H1 (cell line): ENCODE data around the gene FAM107A. TPM values are rescaled to one million over a fixed set of nuclear protein-coding genes. Genes with fewer than 3 reads are reported as not detected.

ENCODE experiments used
- CTCF ChIA-PET: fragments of 300-600 bp; sonication (Branson Sonifier 250); formaldehyde crosslinking; loops from one replicate; lab custom pipeline; 2021; ENCODE audit not compliant: partially characterized antibody; lab: Charles Lee
- POLR2A ChIA-PET: fragments of 300-600 bp; sonication (Branson Sonifier 250); formaldehyde crosslinking; loops from one replicate; lab custom pipeline; 2021; ENCODE audit warnings: inconsistent platforms; ENCODE audit not compliant: partially characterized antibody; lab: Charles Lee
- DNase-seq, 2 experiments: peaks; one replicate each; pipeline versions ENCODE4 v3.0.0 to v3.0.0-alpha.2; 2010 to 2022; ENCODE audit warnings: low spot score in 2 of 2, low read depth in 1 of 2, mixed read lengths in 1 of 2
- FAIRE-seq: peaks from 2 replicates; lab custom pipeline; 2011; peaks lifted over from hg19 to GRCh38; lab: Jason Lieb, UNC
- H2AFZ ChIP-seq: 2 replicates; pipeline ENCODE4 v1.8.1; 2012; ENCODE audit warnings: low read length, inconsistent platforms
- H2AK5ac ChIP-seq: 2 replicates; pipeline ENCODE4 v1.6.1; 2013; ENCODE audit warnings: low read depth, low read length
- H2BK120ac ChIP-seq: replicated peaks from 2 replicates; pipeline ENCODE3; 2013; ENCODE audit warnings: low read depth, low read length, inconsistent platforms
- H2BK12ac ChIP-seq: 2 replicates; pipeline ENCODE4 v1.6.1; 2013; ENCODE audit warnings: low read depth, low read length
- H2BK15ac ChIP-seq: 2 replicates; pipeline ENCODE4 v1.6.1; 2013; ENCODE audit warnings: low read length
- H2BK20ac ChIP-seq: 2 replicates; pipeline ENCODE4 v1.6.1; 2013; ENCODE audit warnings: low read length
- H2BK5ac ChIP-seq: 2 replicates; pipeline ENCODE4 v1.6.1; 2013; ENCODE audit warnings: low read depth, low read length
- H3K14ac ChIP-seq: 2 replicates; pipeline ENCODE4 v1.6.1; 2013; ENCODE audit warnings: inconsistent platforms; ENCODE audit not compliant: insufficient read length
- H3K18ac ChIP-seq: 2 replicates; pipeline ENCODE4 v1.6.1; 2013; ENCODE audit warnings: low read length; ENCODE audit errors: extremely low read depth
- H3K23ac ChIP-seq: 2 replicates; pipeline ENCODE4 v1.6.1; 2013; ENCODE audit warnings: inconsistent platforms; ENCODE audit not compliant: insufficient read length
- H3K23me2 ChIP-seq: 2 replicates; pipeline ENCODE4 v1.6.1; 2013; ENCODE audit warnings: low read depth, low read length
- H3K27ac ChIP-seq: 2 replicates; pipeline ENCODE4 v1.6.1; 2011; ENCODE audit warnings: low read depth, low read length, inconsistent platforms
- H3K27me3 ChIP-seq, 4 experiments: replicated peaks in 1 of 4; 1 replicate in 1 of 4; 2 replicates in 3 of 4; pipeline versions ENCODE4 v1.6.1 to v1.8.1; 2011 to 2013; ENCODE audit warnings: low read length in 3 of 4, mild to moderate bottlenecking in 3 of 4, inconsistent platforms in 2 of 4, mixed read lengths in 2 of 4, moderate library complexity in 1 of 4; ENCODE audit not compliant: control insufficient read depth in 3 of 4, insufficient read depth in 3 of 4; ENCODE audit errors: extremely low read depth in 1 of 4
- H3K36me3 ChIP-seq, 4 experiments: 2 replicates each; pipeline versions ENCODE4 v1.6.1 to v1.8.1; 2011 to 2013; ENCODE audit warnings: mild to moderate bottlenecking in 4 of 4, low read length in 3 of 4, moderate library complexity in 2 of 4, control low read depth in 1 of 4, inconsistent platforms in 1 of 4; ENCODE audit not compliant: insufficient read depth in 4 of 4, control insufficient read depth in 2 of 4
- H3K4ac ChIP-seq: replicated peaks from 2 replicates; pipeline ENCODE3; 2013; ENCODE audit warnings: low read length, low read depth, mixed read lengths, inconsistent platforms; ENCODE audit not compliant: insufficient read length
- H3K4me1 ChIP-seq, 4 experiments: replicated peaks in 1 of 4; 1 replicate in 1 of 4; 2 replicates in 3 of 4; pipeline versions ENCODE4 v1.6.1 to v1.8.1; 2011 to 2013; ENCODE audit warnings: low read length in 3 of 4, inconsistent platforms in 2 of 4, mixed read lengths in 1 of 4; ENCODE audit not compliant: insufficient read depth in 4 of 4, control insufficient read depth in 3 of 4
- H3K4me2 ChIP-seq, 2 experiments: 2 replicates each; pipeline versions ENCODE4 v1.6.1 to v1.8.1; 2011 to 2013; ENCODE audit warnings: low read depth in 2 of 2, low read length in 2 of 2, control low read depth in 1 of 2, inconsistent platforms in 1 of 2, mild to moderate bottlenecking in 1 of 2; ENCODE audit not compliant: insufficient read depth in 1 of 2
- H3K4me3 ChIP-seq, 4 experiments: fragments of 200-600, 300-600 bp in 1 of 4; sonication (generic), shearing (Covaris generic), sonication (Bioruptor Twin) in 1 of 4; 2 replicates each; pipeline versions ENCODE4 v1.5.1 to v1.8.1; 2011 to 2016; ENCODE audit warnings: low read length in 4 of 4, low read depth in 3 of 4, control low read depth in 2 of 4, inconsistent platforms in 2 of 4, mild to moderate bottlenecking in 2 of 4, mixed read lengths in 1 of 4, moderate library complexity in 1 of 4; ENCODE audit not compliant: insufficient read depth in 2 of 4; ENCODE audit errors: extremely low read depth in 1 of 4
- H3K56ac ChIP-seq: replicated peaks from 2 replicates; pipeline ENCODE3; 2013; ENCODE audit warnings: low read depth, mild to moderate bottlenecking, mixed read lengths, low read length, inconsistent platforms; ENCODE audit not compliant: insufficient read length
- H3K79me1 ChIP-seq: 2 replicates; pipeline ENCODE4 v1.6.1; 2013; ENCODE audit warnings: low read depth, low read length, control low read depth
- H3K79me2 ChIP-seq, 2 experiments: 2 replicates each; pipeline versions ENCODE4 v1.6.1 to v1.8.1; 2012 to 2013; ENCODE audit warnings: low read length in 2 of 2, mild to moderate bottlenecking in 2 of 2, inconsistent platforms in 1 of 2; ENCODE audit not compliant: insufficient read depth in 2 of 2, control insufficient read depth in 1 of 2
- H3K9ac ChIP-seq, 4 experiments: replicated peaks in 1 of 4; 1 replicate in 1 of 4; 2 replicates in 3 of 4; pipeline versions ENCODE4 v1.6.1 to v1.8.1; 2011 to 2013; ENCODE audit warnings: low read depth in 3 of 4, low read length in 3 of 4, control low read depth in 2 of 4, mild to moderate bottlenecking in 2 of 4, moderate library complexity in 2 of 4, inconsistent platforms in 1 of 4; ENCODE audit errors: extremely low read depth in 1 of 4
- H3K9me3 ChIP-seq, 2 experiments: 2 replicates each; pipeline versions ENCODE4 v1.6.1 to v1.8.1; 2012 to 2013; ENCODE audit warnings: mild to moderate bottlenecking in 2 of 2, moderate library complexity in 2 of 2, control low read depth in 1 of 2, inconsistent platforms in 1 of 2, low read depth in 1 of 2, low read length in 1 of 2, mixed read lengths in 1 of 2; ENCODE audit not compliant: insufficient read depth in 2 of 2
- H4K20me1 ChIP-seq, 2 experiments: replicated peaks in 1 of 2; 2 replicates each; pipeline versions ENCODE3 to v1.8.1; 2011 to 2013; ENCODE audit warnings: inconsistent platforms in 2 of 2, low read length in 2 of 2, mild to moderate bottlenecking in 1 of 2; ENCODE audit not compliant: insufficient read depth in 2 of 2, control insufficient read depth in 1 of 2
- H4K5ac ChIP-seq: 2 replicates; pipeline ENCODE4 v1.6.1; 2013; ENCODE audit warnings: low read length, low read depth, mixed read lengths, inconsistent platforms; ENCODE audit not compliant: insufficient read length
- H4K8ac ChIP-seq: 2 replicates; pipeline ENCODE4 v1.8.0; 2013; ENCODE audit warnings: mild to moderate bottlenecking, moderate library complexity, low read length, inconsistent platforms; ENCODE audit not compliant: insufficient read depth; ENCODE audit errors: extremely low read depth
- H4K91ac ChIP-seq: replicated peaks from 2 replicates; pipeline ENCODE3; 2013; ENCODE audit warnings: low read length, mixed read lengths, inconsistent platforms; ENCODE audit not compliant: insufficient read length
- CBX8 ChIP-seq: fragments of 300-800, 300-1000 bp; sonication (generic); IDR thresholded peaks from 2 replicates; pipeline ENCODE4 v1.7.1; 2016; ENCODE audit warnings: low read depth, low read length, borderline replicate concordance
- CHD1 ChIP-seq: IDR thresholded peaks from 2 replicates; pipeline ENCODE4 v1.6.1; 2012; ENCODE audit warnings: low read depth, low read length, improper control_type of control experiment
- CREB1 ChIP-seq: IDR thresholded peaks from 2 replicates; pipeline ENCODE4 v1.6.1; 2012; ENCODE audit warnings: inconsistent platforms
- FOSL1 ChIP-seq: IDR thresholded peaks from 2 replicates; pipeline ENCODE4 v1.6.1; 2011; ENCODE audit warnings: mild to moderate bottlenecking, low read depth, low read length, moderate library complexity; ENCODE audit not compliant: insufficient read depth
- GTF2F1 ChIP-seq: IDR thresholded peaks from 2 replicates; pipeline ENCODE4 v1.6.1; 2012; ENCODE audit warnings: low read depth, low read length, improper control_type of control experiment, borderline replicate concordance
- HDAC2 ChIP-seq, 2 experiments: fragments of 300-600 bp in 1 of 2; sonication (generic) in 1 of 2; IDR thresholded peaks; 2 replicates each; pipeline ENCODE4 v1.6.1; 2011 to 2012; ENCODE audit warnings: low read depth in 2 of 2, low read length in 2 of 2, mild to moderate bottlenecking in 2 of 2, moderate library complexity in 2 of 2, borderline replicate concordance in 1 of 2, inconsistent platforms in 1 of 2
- KDM5A ChIP-seq: fragments of 200-600 bp; IDR thresholded peaks from 2 replicates; pipeline ENCODE4 v1.7.1; 2012; ENCODE audit warnings: mild to moderate bottlenecking, low read length, inconsistent platforms, mixed read lengths
- MAFK ChIP-seq: IDR thresholded peaks from 2 replicates; pipeline ENCODE4 v1.6.1; 2012; ENCODE audit warnings: low read depth, mild to moderate bottlenecking, improper control_type of control experiment, low read length
- RBBP5 ChIP-seq: IDR thresholded peaks from 2 replicates; pipeline ENCODE4 v1.7.1; 2012; ENCODE audit warnings: low read depth, mild to moderate bottlenecking, inconsistent platforms, low read length, moderate library complexity, borderline replicate concordance
- SIX5 ChIP-seq: IDR thresholded peaks from 2 replicates; pipeline ENCODE4 v1.6.1; 2011; ENCODE audit warnings: mild to moderate bottlenecking, low read depth, low read length
- SP1 ChIP-seq: IDR thresholded peaks from 2 replicates; pipeline ENCODE4 v1.6.1; 2011; ENCODE audit warnings: low read depth, low read length
- WGBS, 2 experiments: shearing (Covaris generic) in 1 of 2; methylation state at CpG; one replicate each; pipeline versions ENCODE4 v1.1.6 to v1.1.7; 2013 to 2015; ENCODE audit warnings: low lambda C conversion rate in 2 of 2, mixed read lengths in 2 of 2, inconsistent platforms in 1 of 2, low coverage in 1 of 2, missing lambda C conversion rate in 1 of 2; ENCODE audit not compliant: insufficient replicate concordance in 2 of 2, insufficient coverage in 1 of 2, insufficient read length in 1 of 2; ENCODE audit errors: extremely low coverage in 1 of 2, missing lambda C conversion rate in 1 of 2; 5-methylcytosine and 5-hydroxymethylcytosine counted together
- polyA plus RNA-seq, 7 experiments: library from polyadenylated mRNA; depleted of rRNA in 3 of 7; stranded (reverse) in 5 of 7; unstranded in 2 of 7; fragments of >200 nt in 5 of 7; fragments of 200-250 nt in 2 of 7; gene quantifications; 1 replicate in 5 of 7; 2 replicates in 1 of 7; 4 replicates in 1 of 7; pipeline versions ENCODE4 v1.2.1 to v1.2.3, GENCODE V29; 2011 to 2013; ENCODE audit warnings: missing spikeins in 2 of 7, mixed read lengths in 2 of 7
- total RNA-seq: library from RNA; stranded (reverse); fragmentation: NEBNext Ultra II Directional; extraction: Animal tissue kit (Norgen Biotek cat#: 25700); gene quantifications from 2 replicates; pipeline ENCODE4 v1.2.1, GENCODE V29; 2021
- TF ChIP-seq, protein P1 (sequence below): IDR thresholded peaks from 2 replicates; pipeline ENCODE4 v1.6.1; 2012; ENCODE audit warnings: inconsistent platforms

FAM107A gene
- total and polyA plus RNA-seq, 2 of the 8 experiments (the other 6 are each of a cell fraction or from before 2014, with no cell fraction given) = 0.51 to 0.65 TPM

DNA sequence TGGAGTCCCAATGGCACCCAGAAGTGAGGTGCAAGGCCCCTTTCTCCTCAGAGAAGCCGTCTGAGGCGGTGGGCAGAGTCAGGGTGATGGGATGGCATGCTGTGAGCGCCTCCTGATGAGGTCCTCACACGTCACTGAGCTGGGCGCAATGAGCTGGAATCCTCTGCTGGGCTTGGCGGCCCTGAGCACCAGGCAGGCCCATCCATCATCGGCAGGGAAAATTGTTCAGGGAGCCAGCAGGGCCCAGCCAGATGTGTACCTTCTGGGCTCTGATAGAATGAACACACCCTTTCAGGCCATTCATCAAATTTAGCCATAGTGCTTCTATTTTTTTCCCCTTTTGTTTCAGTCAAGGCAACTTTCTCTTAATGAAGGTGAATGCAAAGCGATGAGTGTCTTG is 45.7 kb upstream of the FAM107A start:
- no peak overlapping the region for H3K9ac ChIP-seq
- H4K8ac ChIP-seq = no peak overlapping the region
- H3K27ac ChIP-seq = no peak overlapping the region
- no peak overlapping the region for H3K14ac ChIP-seq
- no peak for FAIRE-seq
- H4K5ac ChIP-seq = no peak overlapping the region
- no peaks in the 10 kb centered on the region for H3K9me3 ChIP-seq
- no peak overlapping the region for H3K56ac ChIP-seq
- no peaks in the 10 kb centered on the region for H3K79me1 ChIP-seq
- no peak overlapping the region for H2BK20ac ChIP-seq
- no peak overlapping the region for H2AFZ ChIP-seq
- H3K4me3 ChIP-seq = no peak overlapping the region
- no peak overlapping the region; the same call in 1 of the 2 replicates for H2BK5ac ChIP-seq
- H3K27me3 ChIP-seq = no peaks in the 10 kb centered on the region
- H4K91ac ChIP-seq = no peak overlapping the region
- no peaks in the 10 kb centered on the region for H4K20me1 ChIP-seq
- H3K36me3 ChIP-seq = no peaks in the 10 kb centered on the region
- no peak for DNase-seq
- no peaks in the 10 kb centered on the region for H3K79me2 ChIP-seq
- no peak overlapping the region for H3K4ac ChIP-seq
- WGBS, 2 experiments = 83% methylated on average over 8 of the region's 8 CpGs; no CpG with 5 or more reads in 1 of the 2 experiments
- ChIA-PET POLR2A (interaction anchor here (0.8 kb wide), 1 partner anchor 39 kb away, joined by 4 read pairs; no protein-coding TSS in a partner anchor), CTCF (interaction anchor here (0.6 to 4.6 kb wide), 11 partner anchors 9 to 88 kb away, joined by 3 to 62 read pairs (median 5); partner anchors contain the start of gene FAM107A)
- H2BK15ac ChIP-seq = no peak overlapping the region
- TF ChIP-seq, protein P1, sequence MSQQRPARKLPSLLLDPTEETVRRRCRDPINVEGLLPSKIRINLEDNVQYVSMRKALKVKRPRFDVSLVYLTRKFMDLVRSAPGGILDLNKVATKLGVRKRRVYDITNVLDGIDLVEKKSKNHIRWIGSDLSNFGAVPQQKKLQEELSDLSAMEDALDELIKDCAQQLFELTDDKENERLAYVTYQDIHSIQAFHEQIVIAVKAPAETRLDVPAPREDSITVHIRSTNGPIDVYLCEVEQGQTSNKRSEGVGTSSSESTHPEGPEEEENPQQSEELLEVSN = no peak
- TF ChIP-seq GTF2F1 = no peak
- no peak for TF ChIP-seq FOSL1
- TF ChIP-seq RBBP5 = no peak
- no peak for TF ChIP-seq CREB1
- TF ChIP-seq SIX5 = no peak
- no peak for TF ChIP-seq SP1
- no peak for TF ChIP-seq MAFK
- TF ChIP-seq CHD1 = no peak
- TF ChIP-seq HDAC2 (IDR thresholded peaks at IDR 0.05; ENCODE audit: borderline replicate concordance in 1 of 2, low read depth in 2 of 2, low read length in 2 of 2) = no peak
- TF ChIP-seq KDM5A = no peak
- TF ChIP-seq CBX8 = no peak
- no peak overlapping the region for H2BK120ac ChIP-seq
- no peak overlapping the region for H3K23ac ChIP-seq
- H3K18ac ChIP-seq = no peak overlapping the region
- no peaks in the 10 kb centered on the region for H3K4me1 ChIP-seq
- H2AK5ac ChIP-seq = no peak overlapping the region
- no peak overlapping the region for H2BK12ac ChIP-seq
- no peak overlapping the region for H3K4me2 ChIP-seq
- 0 out of 2 replicates have a peak, but pooled peaks cover 2% of the 10 kb centered on the region for H3K23me2 ChIP-seq
